DND-41 (cell line): Measurements from ENCODE around the gene PCID2.

Experiments used
- ATAC-seq: fragments of 200-7000 bp; cut with Tn5 transposase; 3 replicates; pipeline ENCODE4 v1.9.1; 2021; ENCODE audit warnings: low read depth; ENCODE audit not compliant: insufficient read depth
- DNase-seq: peaks from one replicate; pipeline ENCODE4 v3.0.0-alpha.2; 2020
- H2AFZ ChIP-seq: 2 replicates; pipeline ENCODE4 v1.6.0; 2012; ENCODE audit warnings: low read depth, low read length
- H3K27ac ChIP-seq: 2 replicates; pipeline ENCODE4 v1.5.1; 2012; ENCODE audit warnings: low read length, inconsistent platforms
- H3K27me3 ChIP-seq: fragments of 200-600 bp; sonication (generic); 2 replicates; pipeline ENCODE4 v1.6.0; 2012; ENCODE audit warnings: low read length, mild to moderate bottlenecking, inconsistent platforms; ENCODE audit not compliant: insufficient read depth, poor library complexity
- H3K36me3 ChIP-seq: 2 replicates; pipeline ENCODE4 v1.5.1; 2012; ENCODE audit warnings: low read length, inconsistent platforms; ENCODE audit not compliant: insufficient read depth
- H3K4me1 ChIP-seq: 2 replicates; pipeline ENCODE4 v1.5.1; 2012; ENCODE audit warnings: mild to moderate bottlenecking, low read length; ENCODE audit not compliant: insufficient read depth
- H3K4me2 ChIP-seq: 2 replicates; pipeline ENCODE4 v1.6.0; 2012; ENCODE audit warnings: mild to moderate bottlenecking, moderate library complexity, low read length, inconsistent platforms; ENCODE audit not compliant: insufficient read depth
- H3K4me3 ChIP-seq, 2 experiments: fragments of 200-600 bp in 1 of 2; shearing (Covaris generic) in 1 of 2; 2 replicates each; pipeline ENCODE4 v1.5.1; 2012 to 2016; ENCODE audit warnings: inconsistent platforms in 2 of 2, low read length in 2 of 2, mild to moderate bottlenecking in 2 of 2, low read depth in 1 of 2, moderate library complexity in 1 of 2
- H3K79me2 ChIP-seq: 2 replicates; pipeline ENCODE4 v1.6.0; 2012; ENCODE audit warnings: low read length, inconsistent platforms; ENCODE audit not compliant: insufficient read depth
- H3K9ac ChIP-seq: 2 replicates; pipeline ENCODE4 v1.6.0; 2012; ENCODE audit warnings: low read depth, mild to moderate bottlenecking, inconsistent platforms, low read length, moderate library complexity
- H3K9me3 ChIP-seq: 2 replicates; pipeline ENCODE4 v1.5.1; 2012; ENCODE audit warnings: low read length, moderate library complexity, mild to moderate bottlenecking, inconsistent platforms; ENCODE audit not compliant: insufficient read depth, severe bottlenecking
- H4K20me1 ChIP-seq: 2 replicates; pipeline ENCODE4 v1.6.0; 2012; ENCODE audit warnings: low read length; ENCODE audit not compliant: insufficient read depth
- CTCF ChIP-seq: IDR thresholded peaks from 2 replicates; pipeline ENCODE4 v1.5.1; 2012; ENCODE audit warnings: borderline replicate concordance, low read length, moderate library complexity, mild to moderate bottlenecking; ENCODE audit not compliant: poor library complexity, severe bottlenecking; ENCODE audit errors: extremely low read depth
- EZH2 ChIP-seq: IDR thresholded peaks from 3 replicates; pipeline ENCODE4 v1.6.1; 2012; ENCODE audit warnings: borderline replicate concordance, low read depth, mild to moderate bottlenecking, moderate library complexity, low read length, inconsistent platforms; ENCODE audit not compliant: severe bottlenecking

PCID2 gene

GRCh38 chr13:113168211-113168610, 40.3 kb downstream of the PCID2 start:
- Histone ChIP-seq H2AFZ (no peak overlapping the region), H4K20me1 (no peaks in the 10 kb centered on the region; the same call in 1 of the 2 replicates), H3K27me3 (no peaks in the 10 kb centered on the region), H3K4me1 (no peaks in the 10 kb centered on the region), H3K4me3 (no peak overlapping the region), H3K9ac (no peak overlapping the region), H3K27ac (no peak overlapping the region), H3K79me2 (no peaks in the 10 kb centered on the region), H3K36me3 (peaks cover 28% of the 10 kb centered on the region), H3K4me2 (no peak overlapping the region), H3K9me3 (no peaks in the 10 kb centered on the region)
- TF ChIP-seq EZH2 (no peak), CTCF (no peak)
- ATAC-seq (peak; percentile 15; the same call in 1 of the 3 replicates), DNase-seq (no peak)

DNA sequence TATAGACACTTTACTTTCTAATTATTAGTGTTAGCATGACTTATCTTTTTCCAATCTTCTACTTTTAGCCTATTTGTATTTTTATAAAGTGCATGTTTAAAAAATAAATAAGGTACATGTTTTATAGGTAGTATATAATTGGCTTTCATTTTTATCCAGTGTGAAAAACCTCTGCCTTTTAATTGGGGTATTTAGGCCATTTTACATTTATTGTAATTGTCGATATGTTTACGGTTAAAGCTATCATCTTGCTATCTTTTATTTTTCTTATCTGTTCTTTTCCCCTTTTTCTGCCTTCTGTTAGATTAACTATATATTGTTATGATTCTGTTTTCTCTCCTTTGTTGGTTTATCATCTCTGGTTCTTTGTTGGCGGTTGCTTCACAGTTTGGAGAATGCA, 40.9 kb downstream of the PCID2 start:
- TF ChIP-seq EZH2: no peak
- no peak for TF ChIP-seq CTCF
- Histone ChIP-seq H3K4me1 (no peaks in the 10 kb centered on the region), H3K27ac (no peak overlapping the region), H3K4me2 (no peak overlapping the region), H3K27me3 (no peaks in the 10 kb centered on the region), H2AFZ (no peak overlapping the region), H4K20me1 (no peaks in the 10 kb centered on the region; the same call in 1 of the 2 replicates), H3K9ac (no peak overlapping the region), H3K4me3 (no peak overlapping the region), H3K9me3 (no peaks in the 10 kb centered on the region), H3K36me3 (peaks cover 22% of the 10 kb centered on the region), H3K79me2 (no peaks in the 10 kb centered on the region)
- ATAC-seq (no peak), DNase-seq (no peak)

DNA sequence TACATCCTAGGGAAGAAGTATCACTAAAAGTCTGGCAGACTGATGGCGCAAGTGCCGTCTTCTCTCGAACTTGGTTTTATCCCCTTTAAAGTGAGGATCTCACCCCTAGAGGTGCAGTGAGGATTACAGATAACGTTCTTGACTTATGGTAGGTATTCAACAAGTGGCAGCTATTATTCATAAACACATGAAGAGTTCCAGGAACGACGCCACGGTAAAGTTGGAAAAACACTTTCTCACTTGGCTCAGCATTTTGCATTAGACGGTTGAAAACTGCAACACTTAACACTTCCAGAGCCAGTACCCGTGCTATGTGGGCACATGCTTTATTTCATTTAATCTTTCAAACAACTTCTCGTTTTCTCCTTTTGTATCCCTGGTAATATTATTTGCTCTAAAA, 41.3 kb downstream of the PCID2 start:
- Histone ChIP-seq H3K79me2 (no peaks in the 10 kb centered on the region), H2AFZ (no peak overlapping the region), H4K20me1 (no peaks in the 10 kb centered on the region; the same call in 1 of the 2 replicates), H3K4me3 (no peak overlapping the region), H3K9ac (no peak overlapping the region), H3K27ac (no peak overlapping the region), H3K27me3 (no peaks in the 10 kb centered on the region), H3K4me2 (no peak overlapping the region), H3K4me1 (no peaks in the 10 kb centered on the region), H3K36me3 (peaks cover 18% of the 10 kb centered on the region), H3K9me3 (no peaks in the 10 kb centered on the region)
- no peak for DNase-seq
- no peak for ATAC-seq
- TF ChIP-seq EZH2: no peak
- no peak for TF ChIP-seq CTCF

DNA sequence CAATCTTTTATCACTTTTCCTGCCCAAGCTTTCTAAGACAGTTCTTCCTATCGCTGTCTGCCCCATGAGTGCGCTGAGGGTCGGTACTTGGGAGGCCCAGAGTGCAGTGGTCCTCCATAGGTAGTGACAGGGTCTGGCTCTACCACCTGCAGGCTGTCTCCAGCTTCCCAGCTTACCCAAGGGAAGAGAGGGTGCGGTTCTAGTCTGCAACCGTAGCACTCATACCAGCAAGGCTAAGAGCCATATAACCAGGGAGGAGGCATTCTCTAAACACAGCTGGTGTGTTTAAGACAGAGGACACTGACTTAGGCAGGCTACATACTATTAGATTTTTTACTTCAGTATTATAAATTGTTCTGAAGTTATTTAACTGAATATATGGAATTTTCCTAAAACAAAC, 41.8 kb downstream of the PCID2 start:
- Histone ChIP-seq H4K20me1 (no peaks in the 10 kb centered on the region; the same call in 1 of the 2 replicates), H3K4me1 (no peaks in the 10 kb centered on the region), H3K36me3 (peaks cover 14% of the 10 kb centered on the region), H3K4me3 (no peak overlapping the region), H3K27ac (no peak overlapping the region), H3K27me3 (no peaks in the 10 kb centered on the region), H3K79me2 (no peaks in the 10 kb centered on the region), H3K4me2 (no peak overlapping the region), H3K9me3 (no peaks in the 10 kb centered on the region), H3K9ac (no peak overlapping the region), H2AFZ (no peak overlapping the region)
- no peak for ATAC-seq
- TF ChIP-seq CTCF (no peak), EZH2 (no peak)
- no peak for DNase-seq
